Stimulated activated CD4-positive, alpha-beta T cell treated with anti-CD3 and anti-CD28 coated beads, Interleukin-12 subunit alpha, Interleukin-12 subunit beta, amount 100 ng/mL, for 24 hours (primary cell): ENCODE data around the gene MYBPH.

Source experiments
- DNase-seq, 2 experiments: peaks; one replicate each; pipeline ENCODE4 v3.0.0-alpha.2; 2020; ENCODE audit warnings: low read depth in 2 of 2

MYBPH gene

DNA sequence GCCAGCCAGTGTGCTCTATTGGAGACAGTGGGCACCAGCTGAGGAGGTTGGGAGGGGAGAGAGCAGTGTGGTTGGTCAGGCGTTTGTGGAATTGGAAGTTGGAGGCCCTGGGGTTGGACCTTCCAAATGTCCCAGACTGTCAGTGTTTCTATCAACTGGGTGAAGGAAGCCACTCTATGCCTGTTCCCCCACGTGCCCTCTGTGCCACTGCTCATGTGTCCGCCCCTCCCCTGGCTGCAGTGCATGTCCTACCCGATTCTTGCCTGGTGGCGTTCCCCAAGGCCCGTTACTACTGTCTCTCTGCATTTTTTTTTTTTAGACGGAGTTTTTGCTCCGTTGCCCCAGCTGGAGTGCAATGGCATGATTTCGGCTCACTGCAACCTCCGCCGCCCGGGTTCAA, 27.0 kb downstream of the MYBPH start:
- DNase-seq = no peak

- DNase-seq = no peak
Measured at GRCh38 chr1:203148127-203148526, 27.5 kb downstream of the MYBPH start.

DNA sequence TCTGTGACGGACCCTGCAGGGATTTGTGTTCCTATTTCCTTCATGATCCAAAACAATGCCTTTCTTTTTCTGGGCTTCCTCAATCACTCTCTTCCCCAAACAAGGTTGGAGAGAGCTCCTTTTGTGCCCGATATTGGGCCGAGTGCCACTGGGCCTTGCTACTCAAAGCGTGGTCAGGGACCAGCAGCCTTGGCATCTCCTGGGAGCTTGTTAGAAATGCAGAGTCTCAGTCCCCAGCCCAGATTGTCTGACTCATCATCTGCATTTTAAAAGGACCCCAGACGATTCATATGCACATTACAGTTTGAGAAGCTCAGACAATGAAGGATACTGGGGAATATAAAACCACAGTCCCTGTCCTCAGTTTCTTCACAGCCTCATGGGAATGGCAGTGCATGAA, 28.2 kb downstream of the MYBPH start:
- no peak for DNase-seq

- DNase-seq = no peak
Measured at GRCh38 chr1:203146537-203146936, 29.1 kb downstream of the MYBPH start.

- DNase-seq = no peak
Measured at GRCh38 chr1:203146042-203146369, 29.6 kb downstream of the MYBPH start.

DNA sequence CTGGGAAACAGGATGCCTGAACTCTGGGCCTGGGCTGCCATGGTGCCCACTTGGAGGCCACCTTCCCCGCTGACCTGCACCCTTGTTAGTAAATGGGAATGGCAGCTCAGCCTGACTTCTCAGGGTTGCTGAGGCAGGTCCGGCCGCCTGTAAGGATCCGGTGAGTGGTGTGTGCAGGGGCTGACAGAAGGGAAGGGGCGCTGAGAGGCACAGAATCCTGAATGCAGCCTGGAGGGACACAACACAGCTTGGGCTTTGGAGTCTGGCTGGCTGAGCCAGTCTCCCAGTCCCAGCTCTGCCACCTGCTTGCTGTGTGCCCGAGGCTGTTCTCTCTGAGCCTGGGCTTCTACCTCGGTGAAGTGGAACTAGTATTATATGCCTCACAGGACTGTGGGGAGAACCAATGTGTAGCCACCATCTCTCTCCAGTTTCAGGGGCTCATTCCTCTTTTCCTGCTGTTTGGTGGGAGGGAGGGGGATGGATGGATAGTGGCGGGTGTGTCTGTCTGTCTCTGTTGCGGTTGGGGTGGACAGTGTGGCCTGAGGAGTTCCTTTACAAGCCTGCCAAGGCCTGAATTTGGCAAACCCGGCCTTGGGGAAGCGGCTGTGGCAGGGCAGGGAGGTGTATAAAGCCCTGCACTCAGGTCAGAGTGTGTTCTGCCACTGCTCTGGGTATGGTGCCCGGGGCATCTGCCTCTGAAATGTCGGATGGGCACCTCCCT, 30.1 kb downstream of the MYBPH start:
- no peak for DNase-seq

DNA sequence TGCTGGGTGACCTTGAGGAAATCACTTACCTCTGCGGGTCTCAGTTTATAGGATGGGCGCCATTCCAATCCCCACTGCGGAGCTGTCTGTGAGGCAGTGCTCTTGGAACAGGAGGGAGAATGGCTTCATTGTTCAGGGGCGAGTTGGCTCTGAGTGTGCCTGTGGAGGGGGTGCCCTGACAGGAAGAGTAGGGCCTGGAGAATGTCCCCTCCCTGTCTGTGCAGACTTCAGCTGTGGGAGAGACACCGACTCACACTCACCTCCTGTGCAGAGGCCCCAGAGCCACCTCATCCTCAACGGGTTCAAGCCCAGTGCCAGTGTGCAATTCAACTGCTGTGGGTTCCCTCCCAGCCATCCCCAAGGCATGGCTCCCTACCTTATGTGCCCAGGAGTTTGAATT, 31.0 kb downstream of the MYBPH start:
- DNase-seq = no peak

- DNase-seq = no peak
Measured at GRCh38 chr1:203143641-203144040, 32.0 kb downstream of the MYBPH start.

GRCh38 chr1:203142684-203143408, 32.8 kb downstream of the MYBPH start:
- DNase-seq = no peak

- DNase-seq = no peak
Measured at GRCh38 chr1:203142124-203142523, 33.5 kb downstream of the MYBPH start.

- DNase-seq = no peak
Measured at GRCh38 chr1:203140743-203141520, 34.7 kb downstream of the MYBPH start.

DNA sequence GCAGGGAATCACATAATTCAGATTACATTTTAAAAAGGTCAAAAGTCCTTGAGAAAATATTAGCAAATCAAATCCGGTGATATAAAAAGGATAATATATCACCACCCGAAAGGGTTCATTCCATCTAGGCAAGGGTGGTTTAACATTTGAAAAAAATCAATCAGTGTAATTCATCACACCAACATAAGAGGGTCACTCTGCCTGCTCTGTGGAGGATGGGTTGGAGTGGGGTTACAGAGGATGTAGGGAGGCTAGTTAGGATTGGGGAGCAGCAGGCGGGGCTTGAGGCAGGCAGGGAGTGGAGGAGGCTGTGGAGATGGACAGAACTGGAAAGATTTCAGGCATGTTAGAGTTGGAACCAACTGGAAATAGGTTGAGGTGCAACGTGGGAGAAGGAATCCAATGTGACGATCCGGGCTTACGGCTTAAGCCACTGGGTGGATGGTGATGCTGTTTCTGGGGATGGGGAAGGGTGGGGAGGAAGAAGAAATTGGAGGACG, 35.6 kb downstream of the MYBPH start:
- DNase-seq = no peak

- no peak for DNase-seq
Measured at GRCh38 chr1:203138066-203138465, 37.6 kb downstream of the MYBPH start.

GRCh38 chr1:203137324-203137723, 38.3 kb downstream of the MYBPH start:
- no peak for DNase-seq

- DNase-seq = no peak
Measured at GRCh38 chr1:203136409-203137042, 39.1 kb downstream of the MYBPH start.

DNA sequence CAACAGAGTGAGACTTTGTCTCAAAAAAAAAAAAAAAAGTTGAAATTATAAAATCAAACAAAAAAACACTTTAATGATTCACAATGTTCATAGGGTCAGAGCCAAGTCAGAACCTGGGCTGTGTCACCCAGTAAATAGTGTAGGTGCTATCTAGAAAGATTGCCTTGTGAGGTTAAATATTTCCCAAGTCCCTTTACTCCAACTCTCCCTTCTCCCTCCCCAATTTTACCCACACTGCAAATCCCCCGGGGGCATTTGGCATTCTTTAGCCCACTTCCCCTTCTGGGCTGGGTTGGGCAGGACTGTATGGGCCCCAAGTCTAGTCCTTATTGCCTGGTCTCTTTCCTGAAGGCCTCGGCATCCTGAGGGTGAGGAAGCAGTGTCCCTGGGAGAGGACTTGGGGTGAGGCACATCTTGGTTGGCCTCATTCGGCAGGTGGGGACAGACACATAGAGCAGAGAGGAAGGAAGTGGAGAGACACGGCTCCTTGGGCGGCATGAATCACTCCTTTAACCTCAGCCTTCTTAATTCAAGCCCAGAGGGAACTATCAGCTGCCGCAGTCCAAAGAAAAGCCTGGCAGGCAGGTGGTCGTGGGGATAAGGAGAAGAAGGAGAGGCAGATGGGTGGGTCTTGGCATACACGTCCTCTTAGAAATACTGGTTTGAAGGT, 39.9 kb downstream of the MYBPH start:
- no peak for DNase-seq

DNA sequence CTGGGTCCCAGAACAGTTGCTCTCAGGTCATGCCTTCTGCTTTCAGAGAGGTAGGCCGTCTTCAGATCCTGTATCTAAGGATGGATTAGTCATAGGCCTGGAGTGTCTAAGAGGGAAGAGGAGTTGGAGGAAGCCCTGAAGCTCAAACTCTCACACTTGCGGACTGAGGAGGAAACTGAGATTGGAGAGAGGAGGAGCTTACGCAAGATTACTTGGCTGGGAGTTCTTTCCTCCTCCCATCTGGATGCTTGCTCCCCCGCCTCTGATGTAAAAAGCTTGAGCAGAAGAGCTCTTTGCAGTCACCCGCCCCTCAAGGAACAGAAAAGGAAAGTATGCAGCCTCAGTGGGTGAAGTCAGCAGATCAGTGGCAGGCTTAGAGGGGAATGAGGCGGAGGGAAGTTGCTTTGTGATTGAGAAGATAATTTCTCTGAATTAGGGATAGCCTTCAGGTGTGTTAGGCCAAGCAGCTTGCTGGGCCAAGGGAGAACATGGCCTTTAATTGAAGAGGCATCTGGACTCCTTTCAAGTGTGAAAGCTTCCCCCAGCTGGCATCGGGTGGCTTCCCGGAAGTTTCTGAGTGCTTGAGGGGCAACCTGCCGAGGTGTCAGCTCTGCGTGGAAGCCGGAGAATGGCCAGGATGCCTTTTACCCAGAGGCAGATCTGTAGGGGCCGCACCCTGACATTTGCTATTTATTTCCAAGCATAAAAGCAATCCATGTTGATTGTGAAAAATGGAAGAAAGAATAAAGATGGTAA, 41.5 kb downstream of the MYBPH start:
- no peak for DNase-seq

GRCh38 chr1:203131548-203132200, 44.0 kb downstream of the MYBPH start:
- DNase-seq = no peak

- DNase-seq = no peak
Measured at GRCh38 chr1:203130358-203130985, 45.2 kb downstream of the MYBPH start.
